Ishikawa (cell line): ENCODE results near the gene BTF3L4.

Experiments
- CEBPB ChIP-seq: IDR thresholded peaks from 2 replicates; pipeline ENCODE4 v1.6.1; 2012
- EGR1 ChIP-seq: IDR thresholded peaks from 2 replicates; pipeline ENCODE4 v1.6.1; 2012
- EP300 ChIP-seq: IDR thresholded peaks from 2 replicates; pipeline ENCODE4 v1.6.1; 2012; ENCODE audit warnings: borderline replicate concordance
- MAX ChIP-seq: IDR thresholded peaks from 2 replicates; pipeline ENCODE4 v1.6.1; 2012
- NFIC ChIP-seq: IDR thresholded peaks from 2 replicates; pipeline ENCODE4 v1.6.1; 2012
- RAD21 ChIP-seq: IDR thresholded peaks from 2 replicates; pipeline ENCODE4 v1.6.1; 2012; ENCODE audit warnings: low read depth
- TAF1 ChIP-seq: IDR thresholded peaks from 2 replicates; pipeline ENCODE4 v1.6.1; 2012; ENCODE audit warnings: low read depth, mild to moderate bottlenecking
- TCF12 ChIP-seq: IDR thresholded peaks from 2 replicates; pipeline ENCODE4 v1.6.1; 2012; ENCODE audit warnings: low read depth
- YY1 ChIP-seq: IDR thresholded peaks from 2 replicates; pipeline ENCODE4 v1.6.1; 2012; ENCODE audit warnings: low read depth

- TF ChIP-seq TCF12 (no peak), TAF1 (no peak), YY1 (no peak), CEBPB (no peak), EP300 (no peak), RAD21 (no peak), MAX (no peak), NFIC (no peak), EGR1 (no peak)
Observed at GRCh38 chr1:52059321-52059720, 3.2 kb downstream of the BTF3L4 start.
